NCI-H146 (cell line): ENCODE measurements around the gene ZRSR2.

Experiments
- DNase-seq: peaks from one replicate; lab custom pipeline; 2025; lab: John Stamatoyannopoulos, UW

ZRSR2 gene

GRCh38 chrX:15853586-15854079 is 63.3 kb downstream of the ZRSR2 start:
- DNase-seq = no peak

- peak; percentile 60 for DNase-seq
Measured at GRCh38 chrX:15854080-15854655, 63.9 kb downstream of the ZRSR2 start.

- peak; percentile 93 for DNase-seq
Measured at GRCh38 chrX:15854712-15855567, 64.7 kb downstream of the ZRSR2 start, which contains the start of gene AP1S2. Gene AP1S2 (minus strand): TSS chrX:15854813. CDS start chrX:15852524, 2,289 bp downstream.

DNA sequence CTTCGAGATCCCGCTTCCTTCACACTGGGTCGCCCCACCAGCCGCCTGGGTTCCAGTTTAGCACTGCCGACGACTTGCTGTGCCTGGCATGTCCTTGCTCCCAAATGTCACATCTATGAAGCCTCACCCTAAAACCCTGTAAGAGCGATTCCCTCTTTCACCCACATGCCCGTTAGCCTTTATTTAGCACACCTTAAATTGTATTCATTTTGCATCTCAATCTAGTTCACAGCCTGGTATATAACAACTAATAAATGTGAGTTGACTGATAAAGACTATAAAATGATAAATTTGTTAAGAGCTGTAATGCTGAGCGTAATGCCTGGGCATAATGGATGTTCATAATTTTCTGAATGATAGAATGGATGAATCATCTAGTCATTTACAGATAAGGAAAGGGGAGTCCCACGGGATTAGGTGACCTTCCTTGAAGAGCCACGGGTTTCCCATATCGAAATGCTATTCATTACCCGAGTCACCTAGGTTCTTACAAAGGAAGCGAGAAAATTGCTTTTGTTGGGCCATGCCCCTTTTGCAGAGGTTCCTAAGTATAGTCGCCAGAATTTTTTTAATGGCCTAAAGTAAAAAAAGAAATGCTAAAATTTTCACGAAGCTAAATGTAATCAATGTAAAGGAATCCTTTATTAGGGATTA is 65.4 kb downstream of the ZRSR2 start:
- peak; percentile 48 for DNase-seq

DNA sequence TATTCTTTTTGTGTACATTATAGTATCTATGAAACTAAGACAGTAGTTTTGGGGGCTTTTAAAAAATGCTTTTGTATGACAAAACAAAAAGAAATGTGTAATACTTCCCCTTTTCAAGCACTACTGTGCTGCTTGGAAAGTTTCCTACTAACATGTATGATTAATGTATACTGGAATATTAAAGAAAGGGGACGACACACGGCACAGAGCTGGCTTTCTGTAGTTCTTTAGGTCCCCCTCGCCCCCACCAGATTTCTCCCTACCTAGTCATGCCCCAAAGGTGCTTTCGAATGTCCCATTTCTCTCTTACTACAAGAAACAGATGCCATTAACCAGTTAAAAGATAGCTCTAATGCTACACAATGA is 65.9 kb downstream of the ZRSR2 start:
- DNase-seq = no peak

- no peak for DNase-seq
Measured at GRCh38 chrX:15856636-15857035, 66.4 kb downstream of the ZRSR2 start.

GRCh38 chrX:15858051-15858450 is 67.8 kb downstream of the ZRSR2 start:
- no peak for DNase-seq

- no peak for DNase-seq
Measured at GRCh38 chrX:15860921-15861320, 70.6 kb downstream of the ZRSR2 start.

DNA sequence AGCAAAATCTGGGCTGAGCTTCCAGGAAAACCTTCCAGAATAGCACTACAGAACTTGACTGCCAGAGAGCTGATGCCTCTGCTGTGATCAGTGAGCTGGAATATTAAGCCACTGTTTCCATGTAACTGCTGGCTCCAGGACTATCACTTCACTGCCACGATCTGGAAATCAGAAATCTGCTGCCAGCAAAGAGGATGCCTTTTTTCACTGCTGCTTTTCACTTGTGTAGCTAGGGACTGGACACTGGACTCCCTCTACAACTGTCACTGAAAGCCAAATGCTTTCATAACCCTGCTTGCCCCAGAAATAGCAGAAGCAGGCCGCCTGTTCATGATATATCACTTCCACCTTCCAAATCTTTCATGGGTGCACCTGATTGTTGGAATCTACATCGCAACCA is 73.7 kb downstream of the ZRSR2 start:
- no peak for DNase-seq

DNA sequence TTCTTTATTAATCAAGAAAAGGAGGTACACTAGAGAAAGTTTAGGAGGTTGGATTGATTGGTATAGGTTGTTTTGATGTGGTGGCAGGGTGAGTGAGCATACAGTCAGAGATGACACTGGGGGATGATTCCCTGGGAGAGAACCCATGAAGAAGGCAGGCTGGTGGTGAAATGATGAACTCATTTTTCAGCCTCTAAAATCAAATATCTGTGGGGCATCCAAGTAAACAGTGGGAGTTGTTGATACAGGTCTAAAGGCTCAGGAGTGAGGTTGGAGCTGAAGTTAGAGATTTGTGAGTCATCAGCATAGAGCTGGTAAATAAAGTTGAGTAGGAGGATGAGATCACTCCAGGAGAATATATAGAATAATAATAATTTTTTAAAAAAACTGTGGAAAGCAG is 74.3 kb downstream of the ZRSR2 start:
- DNase-seq = no peak

DNA sequence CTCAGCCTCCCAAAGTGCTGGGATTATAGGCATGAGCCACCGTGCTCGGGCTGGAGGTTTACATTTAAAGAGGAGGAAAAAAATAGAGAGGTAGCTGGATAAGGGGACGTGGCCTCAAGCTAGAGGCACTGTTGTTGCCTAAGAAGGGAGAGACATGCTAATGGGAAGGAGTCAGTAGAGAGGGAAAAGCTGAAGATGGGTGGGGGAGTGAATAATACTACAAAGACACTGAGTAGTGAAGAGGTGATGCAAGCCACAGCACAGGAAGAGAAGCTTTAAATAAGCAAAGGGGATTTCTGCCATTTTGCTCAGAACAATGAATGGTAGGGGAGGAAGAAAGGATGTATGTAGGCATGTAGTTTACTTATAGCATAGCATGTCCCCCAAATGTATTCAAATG is 75.9 kb downstream of the ZRSR2 start:
- no peak for DNase-seq

GRCh38 chrX:15869695-15870094 is 79.4 kb downstream of the ZRSR2 start:
- no peak for DNase-seq

- DNase-seq = no peak
Measured at GRCh38 chrX:15870310-15870709, 80.0 kb downstream of the ZRSR2 start.
